GM12878 (cell line): ENCODE measurements around the gene TMC8. TPM values are rescaled to one million over a fixed set of nuclear protein-coding genes. Genes with fewer than 3 reads are reported as not detected.
A peak's percentile ranks its signal among the peaks of the same experiment; 100 is the strongest.

Source experiments
- BCLAF1 ChIP-seq: fragments of 450-650 bp; IDR thresholded peaks from 2 replicates; pipeline ENCODE4 v1.6.1; 2017; ENCODE audit warnings: antibody characterized with exemption, mild to moderate bottlenecking, moderate library complexity
- BRCA1 ChIP-seq: IDR thresholded peaks from 2 replicates; pipeline ENCODE4 v1.6.1; 2011; ENCODE audit warnings: low read depth, low read length, improper control_type of control experiment
- CBFB ChIP-seq: IDR thresholded peaks from 2 replicates; pipeline ENCODE4 v1.6.1; 2016; ENCODE audit warnings: antibody characterized with exemption, low read depth
- CBX5 ChIP-seq: sonication (generic); IDR thresholded peaks from 2 replicates; pipeline ENCODE4 v1.6.1; 2016; ENCODE audit warnings: low read depth, moderate library complexity, mild to moderate bottlenecking, inconsistent platforms
- CEBPZ ChIP-seq: fragments of 150-350 bp; IDR thresholded peaks from 2 replicates; pipeline ENCODE4 v1.6.1; 2016; ENCODE audit warnings: low read depth, low read length
- CHD2 ChIP-seq: IDR thresholded peaks from 2 replicates; pipeline ENCODE4 v1.6.1; 2011; ENCODE audit warnings: low read depth, low read length, improper control_type of control experiment, borderline replicate concordance
- DPF2 ChIP-seq: fragments of 450-650 bp; IDR thresholded peaks from 2 replicates; pipeline ENCODE4 v1.6.1; 2017; ENCODE audit warnings: mild to moderate bottlenecking
- ELK1 ChIP-seq: IDR thresholded peaks from 2 replicates; pipeline ENCODE4 v1.6.1; 2012; ENCODE audit warnings: low read depth, low read length, improper control_type of control experiment
- GATAD2B ChIP-seq: fragments of 450-650 bp; conservative IDR thresholded peaks from 2 replicates; pipeline ENCODE4 v1.6.1; 2017; ENCODE audit warnings: low read depth, mild to moderate bottlenecking, moderate library complexity
- LARP7 ChIP-seq: fragments of 450-650 bp; IDR thresholded peaks from 2 replicates; pipeline ENCODE4 v1.6.1; 2017; ENCODE audit warnings: mild to moderate bottlenecking
- MTA3 ChIP-seq: IDR thresholded peaks from 2 replicates; pipeline ENCODE4 v1.6.1; 2012; ENCODE audit warnings: low read length, inconsistent platforms, borderline replicate concordance
- NFIC ChIP-seq: IDR thresholded peaks from 2 replicates; pipeline ENCODE4 v1.6.1; 2012; ENCODE audit warnings: low read depth, mild to moderate bottlenecking, inconsistent platforms, low read length, moderate library complexity
- RAD21 ChIP-seq: IDR thresholded peaks from 2 replicates; pipeline ENCODE4 v1.6.1; 2011; ENCODE audit warnings: mild to moderate bottlenecking, low read depth, low read length, moderate library complexity; ENCODE audit not compliant: insufficient read depth
- RCOR1 ChIP-seq: conservative IDR thresholded peaks from 2 replicates; pipeline ENCODE4 v1.6.1; 2012; ENCODE audit warnings: low read depth, low read length, improper control_type of control experiment
- TCF12 ChIP-seq: IDR thresholded peaks from 2 replicates; pipeline ENCODE4 v1.6.1; 2011; ENCODE audit warnings: low read depth, mild to moderate bottlenecking, low read length
- USF2 ChIP-seq: IDR thresholded peaks from 2 replicates; pipeline ENCODE4 v1.6.1; 2011; ENCODE audit warnings: low read depth, low read length, improper control_type of control experiment, borderline replicate concordance
- ZBTB40 ChIP-seq: fragments of 450-650 bp; IDR thresholded peaks from 2 replicates; pipeline ENCODE4 v1.6.1; 2016; ENCODE audit warnings: mild to moderate bottlenecking, moderate library complexity, borderline replicate concordance
- ZNF24 ChIP-seq: fragments of 450-650 bp; IDR thresholded peaks from 2 replicates; pipeline ENCODE4 v1.6.1; 2017; ENCODE audit warnings: antibody characterized with exemption, mild to moderate bottlenecking
- polyA plus RNA-seq, 11 experiments: library from polyadenylated mRNA; depleted of rRNA in 4 of 11; unstranded in 6 of 11; stranded (reverse) in 5 of 11; fragments of >200 nt; fragmentation: Nextera tagmentation in 4 of 11; fragmentation: Illumina TruSeq in 1 of 11; extraction: Ambion mirVana in 4 of 11; extraction: Trizol in 1 of 11; gene quantifications; 1 replicate in 1 of 11; 2 replicates in 10 of 11; pipeline versions ENCODE4 v1.2.1 to v1.2.3, GENCODE V29; 2011 to 2016; ENCODE audit warnings: inconsistent platforms in 2 of 11, missing spikeins in 2 of 11, low read depth in 1 of 11
- total RNA-seq, 4 experiments: library from RNA; depleted of rRNA in 3 of 4; stranded (reverse); fragments of >200 nt in 3 of 4; fragmentation: Illumina TruSeq in 1 of 4; extraction: Trizol in 1 of 4; gene quantifications; 2 replicates each; pipeline versions ENCODE4 v1.2.1 to v1.2.3, GENCODE V29; 2013 to 2021

TMC8 gene
- total and polyA plus RNA-seq, 10 of the 15 experiments (the other 5 are each of a cell fraction or from before 2014, with no cell fraction given) = 2.7 to 128 (median 40.0) TPM

- TF ChIP-seq ZBTB40 (no peak), TCF12 (peak; percentile 92), RAD21 (0 out of 2 replicates have a peak, but pooled peaks have one; percentile 4), LARP7 (no peak), NFIC (peak; percentile 76; the same call in 1 of the 2 replicates), DPF2 (peak; percentile 90), ZNF24 (peak; percentile 85), CBX5 (no peak), MTA3 (no peak; the same call in 1 of the 2 replicates), CEBPZ (no peak), GATAD2B (peak; percentile 56; the same call in 1 of the 2 replicates), RCOR1 (no peak), BCLAF1 (no peak), ELK1 (no peak), BRCA1 (no peak), USF2 (no peak), CBFB (no peak), CHD2 (peak; percentile 81)
Measured at GRCh38 chr17:78147315-78147998, 16.9 kb downstream of the TMC8 start (continued).
